B cell (primary cell): ENCODE measurements around the gene PML. TPM values are rescaled to one million over a fixed set of nuclear protein-coding genes. Genes with fewer than 3 reads are reported as not detected.

Experiments used
- ATAC-seq: fragments of 200-7000 bp; cut with Tn5 transposase; one replicate; pipeline ENCODE4 v1.10.0; 2021; ENCODE audit warnings: low read depth, mild to moderate bottlenecking, moderate number of reproducible peaks, moderate library complexity
- CTCF ChIA-PET: fragments of 350-600 bp; sonication (Branson Sonifier 250); formaldehyde crosslinking; loops from one replicate; lab custom pipeline; 2021; ENCODE audit warnings: antibody characterized with exemption, inconsistent platforms; lab: Charles Lee
- POLR2A ChIA-PET: fragments of 350-600 bp; sonication (Branson Sonifier 250); formaldehyde crosslinking; loops from one replicate; lab custom pipeline; 2021; ENCODE audit warnings: antibody characterized with exemption; lab: Charles Lee
- DNase-seq: peaks from one replicate; pipeline ENCODE4 v3.0.0; 2013
- H2AFZ ChIP-seq: 2 replicates; pipeline ENCODE4 v1.6.1; 2012; ENCODE audit warnings: mild to moderate bottlenecking, low read depth, low read length; ENCODE audit not compliant: insufficient read depth, poor library complexity, severe bottlenecking
- H3K27ac ChIP-seq, 2 donors: 1 replicate in 1 of 2; 2 replicates in 1 of 2; pipeline ENCODE4 v1.5.1; 2012 to 2013; ENCODE audit warnings: low read length in 2 of 2, mild to moderate bottlenecking in 2 of 2, moderate library complexity in 1 of 2
- H3K27me3 ChIP-seq, 4 experiments: fragments of 200-600 bp in 1 of 4; sonication (generic) in 1 of 4; replicated peaks in 1 of 4; 1 replicate in 2 of 4; 2 replicates in 2 of 4; pipeline versions ENCODE4 v1.6.1 to v1.7.0; 2013 to 2016; ENCODE audit warnings: low read length in 3 of 4, mild to moderate bottlenecking in 2 of 4, mixed read lengths in 1 of 4, moderate library complexity in 1 of 4; ENCODE audit not compliant: insufficient read depth in 4 of 4, control insufficient read depth in 3 of 4; ENCODE audit errors: control extremely low read depth in 1 of 4
- H3K36me3 ChIP-seq, 2 experiments: replicated peaks in 1 of 2; 1 replicate in 1 of 2; 2 replicates in 1 of 2; pipeline versions ENCODE4 v1.6.1 to v1.7.1; 2013; ENCODE audit warnings: low read length in 1 of 2; ENCODE audit not compliant: insufficient read depth in 2 of 2, control insufficient read depth in 1 of 2; ENCODE audit errors: control extremely low read depth in 1 of 2, extremely low read depth in 1 of 2
- H3K4me1 ChIP-seq, 2 donors: fragments of 200-600 bp in 1 of 2; sonication (generic) in 1 of 2; 1 replicate in 1 of 2; 2 replicates in 1 of 2; pipeline versions ENCODE4 v1.5.1 to v1.6.1; 2013 to 2017; ENCODE audit warnings: low read length in 2 of 2; ENCODE audit not compliant: control insufficient read depth in 2 of 2, insufficient read depth in 2 of 2
- H3K4me2 ChIP-seq: replicated peaks from 2 replicates; pipeline ENCODE3; 2012; ENCODE audit warnings: mild to moderate bottlenecking, low read depth, low read length; ENCODE audit not compliant: poor library complexity, severe bottlenecking
- H3K4me3 ChIP-seq, 5 experiments: fragments of 200-600 bp in 1 of 5; sonication (generic) in 1 of 5; 1 replicate in 3 of 5; 2 replicates in 2 of 5; pipeline versions ENCODE4 v1.5.1 to v1.7.0; 2011 to 2016; ENCODE audit warnings: low read length in 4 of 5, mild to moderate bottlenecking in 4 of 5, low read depth in 2 of 5, control low read depth in 1 of 5, moderate library complexity in 1 of 5; ENCODE audit not compliant: insufficient read depth in 1 of 5; ENCODE audit errors: control extremely low read depth in 1 of 5, extremely low read depth in 1 of 5
- H3K79me2 ChIP-seq: fragments of 200-600 bp; sonication (generic); one replicate; pipeline ENCODE4 v1.6.0; 2016; ENCODE audit warnings: low read length; ENCODE audit not compliant: control insufficient read depth, insufficient read depth
- H3K9ac ChIP-seq: fragments of 200-600 bp; sonication (generic); 2 replicates; pipeline ENCODE4 v1.6.1; 2017; ENCODE audit warnings: mild to moderate bottlenecking, low read length, moderate library complexity
- H3K9me3 ChIP-seq, 3 donors: one replicate each; pipeline versions ENCODE4 v1.6.1 to v1.7.1; 2013; ENCODE audit warnings: low read length in 2 of 3; ENCODE audit not compliant: control insufficient read depth in 2 of 3, insufficient read depth in 1 of 3; ENCODE audit errors: control extremely low read depth in 1 of 3
- H4K20me1 ChIP-seq: 2 replicates; pipeline ENCODE4 v1.6.0; 2012; ENCODE audit warnings: mild to moderate bottlenecking, low read length; ENCODE audit not compliant: insufficient read depth, control insufficient read depth, poor library complexity, severe bottlenecking
- H3K27ac Mint-ChIP-seq: one replicate; pipeline ENCODE4 v1.8.0; 2021; ENCODE audit warnings: mixed read lengths
- H3K27me3 Mint-ChIP-seq: one replicate; pipeline ENCODE4 v1.8.0; 2021; ENCODE audit warnings: mixed read lengths
- H3K4me1 Mint-ChIP-seq: one replicate; pipeline ENCODE4 v1.8.0; 2021; ENCODE audit warnings: mixed read lengths
- H3K4me3 Mint-ChIP-seq: one replicate; pipeline ENCODE4 v1.8.0; 2021; ENCODE audit warnings: mixed read lengths
- H3K9me3 Mint-ChIP-seq: one replicate; pipeline ENCODE4 v1.8.0; 2022; ENCODE audit warnings: mixed read lengths; ENCODE audit not compliant: insufficient read depth
- EZH2 ChIP-seq: IDR thresholded peaks from 2 replicates; pipeline ENCODE4 v1.6.1; 2012; ENCODE audit warnings: borderline replicate concordance, low read depth, mild to moderate bottlenecking, moderate library complexity, low read length; ENCODE audit not compliant: insufficient read depth, poor library complexity, severe bottlenecking
- WGBS: methylation state at CpG from one replicate; pipeline ENCODE4 v1.1.5; 2013; ENCODE audit warnings: missing lambda C conversion rate; ENCODE audit not compliant: insufficient coverage; 5-methylcytosine and 5-hydroxymethylcytosine counted together
- intact Hi-C: fragments of 100-400 bp; cut with micrococcal nuclease; formaldehyde crosslinking; loops from one replicate; pipeline ENCODE4 v1.10.0; 2022
- polyA plus RNA-seq: library from polyadenylated mRNA; depleted of rRNA; stranded (reverse); fragments of >200 nt; gene quantifications from 2 replicates; pipeline ENCODE4 v1.2.3, GENCODE V29; 2012
- total RNA-seq, 2 donors: library from RNA; stranded (reverse); fragments of 120-200 nt in 1 of 2; gene quantifications; 1 replicate in 1 of 2; 2 replicates in 1 of 2; pipeline versions ENCODE4 v1.2.3 to v1.2.4, GENCODE V29; 2013 to 2022
- TF ChIP-seq, protein P1 (sequence below): fragments of 200-600 bp; IDR thresholded peaks from one replicate; pipeline ENCODE4 v1.8.0; 2022; ENCODE audit warnings: antibody characterized with exemption, mild to moderate bottlenecking

PML gene
- total and polyA plus RNA-seq, 2 donors (not counting 1 experiment from before 2014, with no cell fraction given) = 59.2 to 66.3 TPM

DNA sequence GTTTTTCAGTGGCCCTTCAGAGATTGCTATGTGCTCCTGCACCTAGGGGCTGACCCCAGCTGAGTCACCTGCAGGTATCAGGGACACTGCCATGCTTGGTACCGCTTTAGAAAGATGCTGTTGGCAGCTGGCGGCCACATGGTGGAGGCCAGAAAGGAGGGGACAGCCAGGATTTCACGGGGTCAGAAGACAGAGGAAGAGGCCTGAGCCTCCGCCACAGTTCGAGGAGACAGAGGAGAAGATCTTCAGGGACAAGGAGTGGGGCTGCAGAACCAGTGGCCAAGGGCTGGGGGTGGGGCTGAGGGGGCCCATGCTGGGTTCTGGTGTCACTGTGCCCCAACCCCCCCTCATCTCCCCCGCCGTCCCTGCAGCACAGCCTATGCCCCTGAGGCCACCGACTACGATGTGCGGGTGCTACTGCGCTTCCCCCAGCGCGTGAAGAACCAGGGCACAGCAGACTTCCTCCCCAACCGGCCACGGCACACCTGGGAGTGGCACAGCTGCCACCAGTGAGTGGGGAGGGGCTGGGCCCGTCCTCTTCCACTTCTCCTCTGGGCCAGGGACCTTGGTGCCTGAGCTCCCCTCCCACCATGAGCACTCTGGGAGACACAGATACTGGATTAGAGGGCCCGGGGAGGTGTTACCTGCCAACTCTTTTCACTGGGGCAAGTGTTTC lies 48.3 kb upstream of the PML start:
- CTCF ChIA-PET = no interaction called here
- intact Hi-C loops = no loop called here
- H3K9ac ChIP-seq = no peak overlapping the region
- POLR2A ChIA-PET = interaction anchor here (0.7 kb wide), 1 partner anchor 13 kb away, joined by 5 read pairs; no protein-coding TSS in a partner anchor
- WGBS = 26% methylated on average over 13 of the region's 17 CpGs
- H3K4me1 ChIP-seq = peaks cover 4 to 11% of the 10 kb centered on the region in 2 donors
- H4K20me1 ChIP-seq = no peaks in the 10 kb centered on the region
- H3K4me3 ChIP-seq = no peak overlapping the region
- no peak overlapping the region for H3K4me3 Mint-ChIP-seq
- no peak overlapping the region for H2AFZ ChIP-seq
- H3K4me1 Mint-ChIP-seq = peaks cover 21% of the 10 kb centered on the region
- peaks cover 0 to 4% (median 0%) of the 10 kb centered on the region in 4 experiments for H3K27me3 ChIP-seq
- ATAC-seq (no peak), DNase-seq (no peak)
- H3K27me3 Mint-ChIP-seq = peaks cover 10% of the 10 kb centered on the region
- no peaks in the 10 kb centered on the region for H3K36me3 ChIP-seq
- no peak overlapping the region for H3K27ac ChIP-seq
- TF ChIP-seq, protein P1, sequence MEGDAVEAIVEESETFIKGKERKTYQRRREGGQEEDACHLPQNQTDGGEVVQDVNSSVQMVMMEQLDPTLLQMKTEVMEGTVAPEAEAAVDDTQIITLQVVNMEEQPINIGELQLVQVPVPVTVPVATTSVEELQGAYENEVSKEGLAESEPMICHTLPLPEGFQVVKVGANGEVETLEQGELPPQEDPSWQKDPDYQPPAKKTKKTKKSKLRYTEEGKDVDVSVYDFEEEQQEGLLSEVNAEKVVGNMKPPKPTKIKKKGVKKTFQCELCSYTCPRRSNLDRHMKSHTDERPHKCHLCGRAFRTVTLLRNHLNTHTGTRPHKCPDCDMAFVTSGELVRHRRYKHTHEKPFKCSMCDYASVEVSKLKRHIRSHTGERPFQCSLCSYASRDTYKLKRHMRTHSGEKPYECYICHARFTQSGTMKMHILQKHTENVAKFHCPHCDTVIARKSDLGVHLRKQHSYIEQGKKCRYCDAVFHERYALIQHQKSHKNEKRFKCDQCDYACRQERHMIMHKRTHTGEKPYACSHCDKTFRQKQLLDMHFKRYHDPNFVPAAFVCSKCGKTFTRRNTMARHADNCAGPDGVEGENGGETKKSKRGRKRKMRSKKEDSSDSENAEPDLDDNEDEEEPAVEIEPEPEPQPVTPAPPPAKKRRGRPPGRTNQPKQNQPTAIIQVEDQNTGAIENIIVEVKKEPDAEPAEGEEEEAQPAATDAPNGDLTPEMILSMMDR = no peak
- no peak for TF ChIP-seq EZH2
- H3K27ac Mint-ChIP-seq = no peak overlapping the region
- H3K4me2 ChIP-seq = no peak overlapping the region
- H3K9me3 Mint-ChIP-seq = no peaks in the 10 kb centered on the region
- no peaks in the 10 kb centered on the region for H3K79me2 ChIP-seq
- H3K9me3 ChIP-seq = no peaks in the 10 kb centered on the region

DNA sequence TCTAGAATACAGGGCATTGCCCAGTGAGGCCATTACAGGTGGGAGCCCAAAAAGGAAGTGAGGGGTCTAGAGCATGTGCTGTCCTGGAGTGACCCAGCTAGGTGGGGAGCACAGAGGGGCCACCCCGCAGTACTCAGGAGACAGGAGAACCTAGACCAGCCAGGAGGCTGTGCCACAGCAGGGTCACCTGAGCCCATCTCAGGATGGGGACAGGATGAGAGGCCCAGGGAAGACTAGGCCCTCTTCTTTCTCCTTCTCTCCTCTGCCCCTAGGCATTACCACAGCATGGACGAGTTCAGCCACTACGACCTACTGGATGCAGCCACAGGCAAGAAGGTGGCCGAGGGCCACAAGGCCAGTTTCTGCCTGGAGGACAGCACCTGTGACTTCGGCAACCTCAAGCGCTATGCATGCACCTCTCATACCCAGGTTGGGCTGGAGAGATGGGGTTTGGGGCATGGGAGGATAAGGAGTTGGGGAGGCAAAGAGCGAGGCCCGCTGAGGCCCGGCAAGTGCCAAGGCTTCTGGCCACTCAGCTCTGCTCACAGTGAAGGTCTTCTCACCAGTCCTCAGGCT lies 47.6 kb upstream of the PML start:
- H3K79me2 ChIP-seq = no peaks in the 10 kb centered on the region
- H2AFZ ChIP-seq = no peak overlapping the region
- peaks cover 6 to 14% of the 10 kb centered on the region in 2 donors for H3K4me1 ChIP-seq
- no peak overlapping the region for H3K4me2 ChIP-seq
- no peak overlapping the region for H3K4me3 Mint-ChIP-seq
- H3K27ac Mint-ChIP-seq = no peak overlapping the region
- ChIA-PET POLR2A (interaction anchor here (0.7 kb wide), 1 partner anchor 12 kb away, joined by 5 read pairs; no protein-coding TSS in a partner anchor), CTCF (no interaction called here)
- H3K9me3 ChIP-seq = no peaks in the 10 kb centered on the region
- H3K27me3 ChIP-seq = peaks cover 0 to 4% (median 0%) of the 10 kb centered on the region in 4 experiments
- no peak overlapping the region for H3K4me3 ChIP-seq
- no peak overlapping the region for H3K27ac ChIP-seq
- no peak for DNase-seq
- peaks cover 6% of the 10 kb centered on the region for H3K27me3 Mint-ChIP-seq
- WGBS = 100% methylated on average over 9 of the region's 9 CpGs
- intact Hi-C loops = no loop called here
- no peaks in the 10 kb centered on the region for H3K9me3 Mint-ChIP-seq
- H3K36me3 ChIP-seq = no peaks in the 10 kb centered on the region
- no peaks in the 10 kb centered on the region for H4K20me1 ChIP-seq
- H3K4me1 Mint-ChIP-seq = peaks cover 18% of the 10 kb centered on the region
- H3K9ac ChIP-seq = no peak overlapping the region
- no peak for ATAC-seq
- TF ChIP-seq EZH2 = no peak
- TF ChIP-seq, protein P1 = no peak
